B cell (primary cell): Measurements from ENCODE around the gene ZNF618. TPM values are rescaled to one million over a fixed set of nuclear protein-coding genes. Genes with fewer than 3 reads are reported as not detected.

Experiments
- ATAC-seq: fragments of 200-7000 bp; cut with Tn5 transposase; one replicate; pipeline ENCODE4 v1.10.0; 2021; ENCODE audit warnings: low read depth, mild to moderate bottlenecking, moderate number of reproducible peaks, moderate library complexity
- CTCF ChIA-PET: fragments of 350-600 bp; sonication (Branson Sonifier 250); formaldehyde crosslinking; loops from one replicate; lab custom pipeline; 2021; ENCODE audit warnings: antibody characterized with exemption, inconsistent platforms; lab: Charles Lee
- POLR2A ChIA-PET: fragments of 350-600 bp; sonication (Branson Sonifier 250); formaldehyde crosslinking; loops from one replicate; lab custom pipeline; 2021; ENCODE audit warnings: antibody characterized with exemption; lab: Charles Lee
- DNase-seq: peaks from one replicate; pipeline ENCODE4 v3.0.0; 2013
- H2AFZ ChIP-seq: 2 replicates; pipeline ENCODE4 v1.6.1; 2012; ENCODE audit warnings: mild to moderate bottlenecking, low read depth, low read length; ENCODE audit not compliant: insufficient read depth, poor library complexity, severe bottlenecking
- H3K27ac ChIP-seq, 2 donors: 1 replicate in 1 of 2; 2 replicates in 1 of 2; pipeline ENCODE4 v1.5.1; 2012 to 2013; ENCODE audit warnings: low read length in 2 of 2, mild to moderate bottlenecking in 2 of 2, moderate library complexity in 1 of 2
- H3K27me3 ChIP-seq, 4 experiments: fragments of 200-600 bp in 1 of 4; sonication (generic) in 1 of 4; replicated peaks in 1 of 4; 1 replicate in 2 of 4; 2 replicates in 2 of 4; pipeline versions ENCODE4 v1.6.1 to v1.7.0; 2013 to 2016; ENCODE audit warnings: low read length in 3 of 4, mild to moderate bottlenecking in 2 of 4, mixed read lengths in 1 of 4, moderate library complexity in 1 of 4; ENCODE audit not compliant: insufficient read depth in 4 of 4, control insufficient read depth in 3 of 4; ENCODE audit errors: control extremely low read depth in 1 of 4
- H3K36me3 ChIP-seq, 2 experiments: replicated peaks in 1 of 2; 1 replicate in 1 of 2; 2 replicates in 1 of 2; pipeline versions ENCODE4 v1.6.1 to v1.7.1; 2013; ENCODE audit warnings: low read length in 1 of 2; ENCODE audit not compliant: insufficient read depth in 2 of 2, control insufficient read depth in 1 of 2; ENCODE audit errors: control extremely low read depth in 1 of 2, extremely low read depth in 1 of 2
- H3K4me1 ChIP-seq, 2 donors: fragments of 200-600 bp in 1 of 2; sonication (generic) in 1 of 2; 1 replicate in 1 of 2; 2 replicates in 1 of 2; pipeline versions ENCODE4 v1.5.1 to v1.6.1; 2013 to 2017; ENCODE audit warnings: low read length in 2 of 2; ENCODE audit not compliant: control insufficient read depth in 2 of 2, insufficient read depth in 2 of 2
- H3K4me2 ChIP-seq: replicated peaks from 2 replicates; pipeline ENCODE3; 2012; ENCODE audit warnings: mild to moderate bottlenecking, low read depth, low read length; ENCODE audit not compliant: poor library complexity, severe bottlenecking
- H3K4me3 ChIP-seq, 5 experiments: fragments of 200-600 bp in 1 of 5; sonication (generic) in 1 of 5; 1 replicate in 3 of 5; 2 replicates in 2 of 5; pipeline versions ENCODE4 v1.5.1 to v1.7.0; 2011 to 2016; ENCODE audit warnings: low read length in 4 of 5, mild to moderate bottlenecking in 4 of 5, low read depth in 2 of 5, control low read depth in 1 of 5, moderate library complexity in 1 of 5; ENCODE audit not compliant: insufficient read depth in 1 of 5; ENCODE audit errors: control extremely low read depth in 1 of 5, extremely low read depth in 1 of 5
- H3K79me2 ChIP-seq: fragments of 200-600 bp; sonication (generic); one replicate; pipeline ENCODE4 v1.6.0; 2016; ENCODE audit warnings: low read length; ENCODE audit not compliant: control insufficient read depth, insufficient read depth
- H3K9ac ChIP-seq: fragments of 200-600 bp; sonication (generic); 2 replicates; pipeline ENCODE4 v1.6.1; 2017; ENCODE audit warnings: mild to moderate bottlenecking, low read length, moderate library complexity
- H3K9me3 ChIP-seq, 3 donors: one replicate each; pipeline versions ENCODE4 v1.6.1 to v1.7.1; 2013; ENCODE audit warnings: low read length in 2 of 3; ENCODE audit not compliant: control insufficient read depth in 2 of 3, insufficient read depth in 1 of 3; ENCODE audit errors: control extremely low read depth in 1 of 3
- H4K20me1 ChIP-seq: 2 replicates; pipeline ENCODE4 v1.6.0; 2012; ENCODE audit warnings: mild to moderate bottlenecking, low read length; ENCODE audit not compliant: insufficient read depth, control insufficient read depth, poor library complexity, severe bottlenecking
- H3K27ac Mint-ChIP-seq: one replicate; pipeline ENCODE4 v1.8.0; 2021; ENCODE audit warnings: mixed read lengths
- H3K27me3 Mint-ChIP-seq: one replicate; pipeline ENCODE4 v1.8.0; 2021; ENCODE audit warnings: mixed read lengths
- H3K4me1 Mint-ChIP-seq: one replicate; pipeline ENCODE4 v1.8.0; 2021; ENCODE audit warnings: mixed read lengths
- H3K4me3 Mint-ChIP-seq: one replicate; pipeline ENCODE4 v1.8.0; 2021; ENCODE audit warnings: mixed read lengths
- H3K9me3 Mint-ChIP-seq: one replicate; pipeline ENCODE4 v1.8.0; 2022; ENCODE audit warnings: mixed read lengths; ENCODE audit not compliant: insufficient read depth
- EZH2 ChIP-seq: IDR thresholded peaks from 2 replicates; pipeline ENCODE4 v1.6.1; 2012; ENCODE audit warnings: borderline replicate concordance, low read depth, mild to moderate bottlenecking, moderate library complexity, low read length; ENCODE audit not compliant: insufficient read depth, poor library complexity, severe bottlenecking
- WGBS: methylation state at CpG from one replicate; pipeline ENCODE4 v1.1.5; 2013; ENCODE audit warnings: missing lambda C conversion rate; ENCODE audit not compliant: insufficient coverage; 5-methylcytosine and 5-hydroxymethylcytosine counted together
- intact Hi-C: fragments of 100-400 bp; cut with micrococcal nuclease; formaldehyde crosslinking; loops from one replicate; pipeline ENCODE4 v1.10.0; 2022
- polyA plus RNA-seq: library from polyadenylated mRNA; depleted of rRNA; stranded (reverse); fragments of >200 nt; gene quantifications from 2 replicates; pipeline ENCODE4 v1.2.3, GENCODE V29; 2012
- total RNA-seq, 2 donors: library from RNA; stranded (reverse); fragments of 120-200 nt in 1 of 2; gene quantifications; 1 replicate in 1 of 2; 2 replicates in 1 of 2; pipeline versions ENCODE4 v1.2.3 to v1.2.4, GENCODE V29; 2013 to 2022
- TF ChIP-seq, protein P1 (sequence below): fragments of 200-600 bp; IDR thresholded peaks from one replicate; pipeline ENCODE4 v1.8.0; 2022; ENCODE audit warnings: antibody characterized with exemption, mild to moderate bottlenecking

The ZNF618 gene
- total and polyA plus RNA-seq, 2 donors (not counting 1 experiment from before 2014, with no cell fraction given) = 1.4 to 2.5 TPM

DNA sequence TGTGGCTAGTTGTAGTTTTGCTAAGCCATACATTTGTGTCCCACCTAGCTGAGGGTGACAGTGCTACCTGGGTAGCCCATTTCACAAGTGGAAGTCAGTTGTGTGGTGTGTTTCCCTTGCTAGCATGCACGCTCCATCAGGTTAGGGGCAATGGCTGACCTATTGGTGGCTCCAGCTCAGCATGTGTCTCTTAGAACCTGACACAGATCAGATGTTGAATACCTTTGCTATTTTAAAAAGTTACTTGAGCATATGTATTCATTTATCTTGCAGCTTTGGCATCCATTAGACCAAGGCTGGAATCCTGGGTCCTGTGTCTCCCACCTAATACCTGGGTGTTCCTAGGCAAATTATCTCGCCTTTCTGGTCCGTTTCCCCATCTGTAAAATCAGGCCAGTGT, 44.8 kb downstream of the ZNF618 start:
- H3K4me3 Mint-ChIP-seq = no peak overlapping the region

DNA sequence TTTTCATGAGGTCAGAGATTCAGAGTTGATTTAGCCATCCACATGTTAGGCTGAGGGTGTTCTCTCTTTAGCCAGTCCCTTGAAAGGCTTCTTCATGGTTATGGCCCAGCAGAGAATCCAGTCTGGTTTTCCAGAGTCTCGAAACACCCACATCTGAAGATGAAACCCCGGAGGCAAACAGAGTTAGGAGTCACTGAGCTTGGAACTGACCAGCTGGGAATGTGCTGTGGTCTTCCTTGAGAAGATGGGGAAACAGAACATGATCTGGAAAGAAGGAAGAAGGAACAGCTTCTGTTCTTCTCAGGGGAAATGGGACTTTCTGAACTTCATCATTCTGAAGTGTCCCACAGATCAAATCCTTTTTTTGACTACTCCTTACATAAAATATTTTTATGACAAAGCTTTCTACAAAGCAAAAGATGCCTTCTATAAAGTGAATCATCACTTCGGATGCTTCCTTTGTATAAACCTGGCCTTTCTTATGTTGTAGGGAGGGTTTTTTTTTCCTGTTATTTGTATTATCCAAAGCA, 45.4 kb downstream of the ZNF618 start:
- no peaks in the 10 kb centered on the region for H3K4me1 ChIP-seq
- H3K9me3 ChIP-seq = no peaks in the 10 kb centered on the region
- H3K27ac ChIP-seq = no peak overlapping the region
- intact Hi-C loops = no loop called here
- ChIA-PET CTCF (no interaction called here), POLR2A (interaction anchor here (0.7 kb wide), 1 partner anchor 9 kb away, joined by 3 read pairs; no protein-coding TSS in a partner anchor)
- no peaks in the 10 kb centered on the region for H3K27me3 ChIP-seq
- H3K4me2 ChIP-seq = no peak overlapping the region
- DNase-seq = no peak
- no peak overlapping the region for H3K27ac Mint-ChIP-seq
- whole genome bisulfite sequencing = 71% methylated on average over 2 of the region's 3 CpGs
- no peak overlapping the region for H3K4me3 ChIP-seq
- no peaks in the 10 kb centered on the region for H3K4me1 Mint-ChIP-seq
- ATAC-seq = no peak
- H4K20me1 ChIP-seq = no peaks in the 10 kb centered on the region
- H3K79me2 ChIP-seq = no peaks in the 10 kb centered on the region
- TF ChIP-seq, protein P1, sequence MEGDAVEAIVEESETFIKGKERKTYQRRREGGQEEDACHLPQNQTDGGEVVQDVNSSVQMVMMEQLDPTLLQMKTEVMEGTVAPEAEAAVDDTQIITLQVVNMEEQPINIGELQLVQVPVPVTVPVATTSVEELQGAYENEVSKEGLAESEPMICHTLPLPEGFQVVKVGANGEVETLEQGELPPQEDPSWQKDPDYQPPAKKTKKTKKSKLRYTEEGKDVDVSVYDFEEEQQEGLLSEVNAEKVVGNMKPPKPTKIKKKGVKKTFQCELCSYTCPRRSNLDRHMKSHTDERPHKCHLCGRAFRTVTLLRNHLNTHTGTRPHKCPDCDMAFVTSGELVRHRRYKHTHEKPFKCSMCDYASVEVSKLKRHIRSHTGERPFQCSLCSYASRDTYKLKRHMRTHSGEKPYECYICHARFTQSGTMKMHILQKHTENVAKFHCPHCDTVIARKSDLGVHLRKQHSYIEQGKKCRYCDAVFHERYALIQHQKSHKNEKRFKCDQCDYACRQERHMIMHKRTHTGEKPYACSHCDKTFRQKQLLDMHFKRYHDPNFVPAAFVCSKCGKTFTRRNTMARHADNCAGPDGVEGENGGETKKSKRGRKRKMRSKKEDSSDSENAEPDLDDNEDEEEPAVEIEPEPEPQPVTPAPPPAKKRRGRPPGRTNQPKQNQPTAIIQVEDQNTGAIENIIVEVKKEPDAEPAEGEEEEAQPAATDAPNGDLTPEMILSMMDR = no peak
- no peak for TF ChIP-seq EZH2
- H3K27me3 Mint-ChIP-seq = no peaks in the 10 kb centered on the region
- H3K9ac ChIP-seq = no peak overlapping the region
- no peak overlapping the region for H2AFZ ChIP-seq
- H3K36me3 ChIP-seq = no peaks in the 10 kb centered on the region
- no peak overlapping the region for H3K4me3 Mint-ChIP-seq
- peaks cover 2% of the 10 kb centered on the region for H3K9me3 Mint-ChIP-seq

More for the DNA sequence above, 44.8 kb downstream of the ZNF618 start:
- Mint-ChIP-seq H3K27ac (no peak overlapping the region), H3K27me3 (no peaks in the 10 kb centered on the region), H3K9me3 (peaks cover 2% of the 10 kb centered on the region), H3K4me1 (no peaks in the 10 kb centered on the region)
- Histone ChIP-seq H3K79me2 (no peaks in the 10 kb centered on the region), H2AFZ (no peak overlapping the region), H3K36me3 (no peaks in the 10 kb centered on the region), H3K4me1 (no peaks in the 10 kb centered on the region), H3K9ac (no peak overlapping the region), H3K27me3 (no peaks in the 10 kb centered on the region), H3K27ac (no peak overlapping the region), H4K20me1 (no peaks in the 10 kb centered on the region), H3K9me3 (no peaks in the 10 kb centered on the region), H3K4me3 (no peak overlapping the region), H3K4me2 (no peak overlapping the region)
- ATAC-seq (no peak), DNase-seq (no peak)
- CTCF ChIA-PET = no interaction called here
- 100% methylated on average over 3 of the region's 3 CpGs for WGBS
- intact Hi-C loops = no loop called here
- TF ChIP-seq EZH2 = no peak
- TF ChIP-seq, protein P1 = no peak
- POLR2A ChIA-PET = no interaction called here
